Bronchial epithelial cell (primary cell): ENCODE results near the gene C4orf17. TPM values are rescaled to one million over a fixed set of nuclear protein-coding genes. Genes with fewer than 3 reads are reported as not detected.

Source experiments
- total RNA-seq: library from RNA; depleted of rRNA; stranded (reverse); fragments of >200 nt; gene quantifications from 2 replicates; pipeline ENCODE4 v1.2.1, GENCODE V29; 2014

Gene C4orf17
- total RNA-seq, 1 donor from 2014 or later, result not detected

Other genes starting within 250 kb of the C4orf17 start
- not detected in 2 replicates for gene ADH1A, start 220.0 kb upstream of the C4orf17 start, total RNA-seq
- 0.26 and 2.1 TPM in 2 replicates for gene ADH1B, start 189.6 kb upstream of the C4orf17 start, total RNA-seq
- gene ADH1C, start 158.3 kb upstream of the C4orf17 start, total RNA-seq, result 0.26 TPM in 1 of 2 replicates, not detected in the other
- 8.4 and 31.2 TPM in 2 replicates for gene ADH7, start 75.7 kb upstream of the C4orf17 start, total RNA-seq
- gene TRMT10A, start 53.0 kb downstream of the C4orf17 start, total RNA-seq, result 12.1 and 14.6 TPM in 2 replicates
- gene MTTP, start 63.8 kb downstream of the C4orf17 start, total RNA-seq, result under 0.01 and 0.38 TPM in 2 replicates
- gene C4orf54, start 146.8 kb downstream of the C4orf17 start, total RNA-seq, result under 0.01 TPM in 2 replicates